Esophagus squamous epithelium (tissue), 5 donors: ENCODE data around the gene RNF113A. TPM values are rescaled to one million over a fixed set of nuclear protein-coding genes. Genes with fewer than 3 reads are reported as not detected.

Experiments
- DNase-seq: peaks from one replicate; lab custom pipeline; 2025; lab: John Stamatoyannopoulos, UW
- H3K27ac ChIP-seq, 4 donors: fragments of 200-600 bp; sonication (generic); one replicate each; pipeline ENCODE4 v1.5.1; 2016 to 2019; ENCODE audit warnings: mild to moderate bottlenecking in 1 of 4
- H3K27me3 ChIP-seq, 4 donors: fragments of 200-600 bp; sonication (generic); 1 replicate in 3 of 4; 2 replicates in 1 of 4; pipeline versions ENCODE4 v1.5.1 to v1.6.0; 2017 to 2021; ENCODE audit warnings: antibody characterized with exemption in 1 of 4
- H3K36me3 ChIP-seq, 3 donors: fragments of 200-600 bp; sonication (generic); one replicate each; pipeline ENCODE4 v1.5.1; 2016 to 2019
- H3K4me1 ChIP-seq, 3 donors: fragments of 200-600 bp; sonication (generic); one replicate each; pipeline ENCODE4 v1.5.1; 2017 to 2019
- H3K4me3 ChIP-seq, 4 donors: fragments of 200-600 bp; sonication (generic); 1 replicate in 3 of 4; 2 replicates in 1 of 4; pipeline ENCODE4 v1.5.1; 2016 to 2019; ENCODE audit warnings: mild to moderate bottlenecking in 2 of 4, moderate library complexity in 1 of 4
- H3K9me3 ChIP-seq, 3 donors: fragments of 200-600 bp; sonication (generic); one replicate each; pipeline ENCODE4 v1.5.1; 2016 to 2019
- CTCF ChIP-seq, 6 experiments: fragments of 450-650 bp in 4 of 6; fragments of 200-600 bp in 2 of 6; sonication (generic) in 2 of 6; IDR thresholded peaks; one replicate each; pipeline ENCODE4 v1.5.1; 2016 to 2019; ENCODE audit warnings: antibody characterized with exemption in 6 of 6, mild to moderate bottlenecking in 4 of 6, moderate library complexity in 4 of 6
- POLR2A ChIP-seq, 4 donors: fragments of 450-650 bp; IDR thresholded peaks; one replicate each; pipeline ENCODE4 v1.6.1; 2017; ENCODE audit warnings: antibody characterized with exemption in 4 of 4, mild to moderate bottlenecking in 4 of 4, moderate library complexity in 3 of 4
- WGBS, 2 donors: methylation state at CpG; one replicate each; pipeline ENCODE4 v1.1.5; 2018; 5-methylcytosine and 5-hydroxymethylcytosine counted together
- intact Hi-C: fragments of 100-400 bp; cut with DNase I; formaldehyde crosslinking; loops from one replicate; pipeline ENCODE4 v1.15.0; 2022
- total RNA-seq, 4 donors: library from RNA; depleted of rRNA; stranded (reverse); fragments of >200 nt; gene quantifications; one replicate each; pipeline ENCODE4 v1.1.0, GENCODE V29; 2016
- donor health status: DM: yes; HTN: yes; CAD: no.

Gene RNF113A
- 10 to 100 TPM in 2 of 4 donors, 1 to 10 TPM in 2; 8.1 to 23.4 (median 12.2) TPM for total RNA-seq

- intact Hi-C loops = loop anchor here (10.0 kb wide), 1 partner anchor 57 kb away; no protein-coding TSS in a partner anchor
- H3K4me3 ChIP-seq = peak within 1 kb of the TSS; percentile 51 to 73 (median 61)
- H3K36me3 ChIP-seq = peaks cover 0 to 20% (median 0%) of the 10 kb centered on the region in 3 donors
- H3K9me3 ChIP-seq = no peaks in the 10 kb centered on the region
- TF ChIP-seq CTCF (IDR thresholded peaks at IDR 0.05) (no peak), POLR2A (IDR thresholded peaks at IDR 0.05) (peak in 2 of 4 donors; percentile 66 to 80)
- peak within 1 kb of the TSS; percentile 87 to 95 (median 92) for H3K27ac ChIP-seq
- peaks cover 0 to 40% (median 5%) of the 10 kb centered on the region in 3 donors for H3K4me1 ChIP-seq
- DNase-seq = peak; percentile 44
- no peaks in the 10 kb centered on the region for H3K27me3 ChIP-seq
- 35% methylated on average over 10 of the region's 62 CpGs; no CpG with 5 or more reads in 1 of the 2 donors for WGBS, 2 donors
These were observed at the start of gene RNF113A, which contains the start of gene NDUFA1 for GRCh38 chrX:119871599-119872395. Gene RNF113A, minus strand, starts transcription at chrX:119871733. Its CDS starts 120 bp downstream, at chrX:119871613. Gene NDUFA1, plus strand, starts transcription at chrX:119871832. Its CDS starts 80 bp downstream, at chrX:119871912.

- 70 to 94% methylated on average over 5 of the region's 5 CpGs for WGBS, 2 donors
- Histone ChIP-seq H3K27ac (no peak overlapping the region), H3K4me3 (no peak overlapping the region), H3K27me3 (no peaks in the 10 kb centered on the region), H3K9me3 (no peaks in the 10 kb centered on the region), H3K4me1 (no peaks in the 10 kb centered on the region), H3K36me3 (peaks cover 0 to 21% (median 0%) of the 10 kb centered on the region in 3 donors)
- no peak for DNase-seq
- no peak for TF ChIP-seq CTCF (IDR thresholded peaks at IDR 0.05)
- TF ChIP-seq POLR2A (IDR thresholded peaks at IDR 0.05) = no peak
- intact Hi-C loops = no loop called here
These were observed 48.5 kb upstream of the RNF113A start for GRCh38 chrX:119919835-119920585.

GRCh38 chrX:119917877-119918276, 46.3 kb upstream of the RNF113A start:
- TF ChIP-seq CTCF (IDR thresholded peaks at IDR 0.05) (no peak), POLR2A (IDR thresholded peaks at IDR 0.05) (no peak)
- H3K4me3 ChIP-seq = no peak overlapping the region
- 75 to 87% methylated on average over 2 of the region's 2 CpGs for WGBS, 2 donors
- no peaks in the 10 kb centered on the region for H3K4me1 ChIP-seq
- H3K27ac ChIP-seq = no peak overlapping the region
- H3K9me3 ChIP-seq = no peaks in the 10 kb centered on the region
- no peaks in the 10 kb centered on the region for H3K27me3 ChIP-seq
- intact Hi-C loops = no loop called here
- DNase-seq = no peak
- H3K36me3 ChIP-seq = peaks cover 0 to 7% (median 0%) of the 10 kb centered on the region in 3 donors

GRCh38 chrX:119916310-119916709, 44.8 kb upstream of the RNF113A start:
- intact Hi-C loops = no loop called here
- H3K4me1 ChIP-seq = no peaks in the 10 kb centered on the region

More at GRCh38 chrX:119916310-119916709, 44.8 kb upstream of the RNF113A start:
- Histone ChIP-seq H3K36me3 (no peaks in the 10 kb centered on the region), H3K27ac (no peak overlapping the region), H3K27me3 (no peaks in the 10 kb centered on the region), H3K9me3 (no peaks in the 10 kb centered on the region), H3K4me3 (no peak overlapping the region)
- DNase-seq = no peak
- TF ChIP-seq CTCF (IDR thresholded peaks at IDR 0.05) (no peak), POLR2A (IDR thresholded peaks at IDR 0.05) (no peak)
- 70 to 91% methylated on average over 4 to 5 of the region's 5 CpGs for WGBS, 2 donors
